Upper lobe of right lung (tissue), 1 donor: ENCODE data around the gene HLA-A. TPM values are rescaled to one million over a fixed set of nuclear protein-coding genes. Genes with fewer than 3 reads are reported as not detected.

Experiments
- ATAC-seq: fragments of 200-7000 bp; cut with Tn5 transposase; one replicate; pipeline ENCODE4 v1.9.1; 2020; ENCODE audit warnings: mild to moderate bottlenecking, moderate library complexity
- DNase-seq: peaks from one replicate; pipeline ENCODE4 v3.0.0-alpha.2; 2020
- H3K27ac ChIP-seq: fragments of 200-600 bp; one replicate; pipeline ENCODE4 v1.8.0; 2022
- H3K27me3 ChIP-seq: fragments of 200-600 bp; one replicate; pipeline ENCODE4 v1.8.0; 2022; ENCODE audit warnings: mild to moderate bottlenecking
- H3K36me3 ChIP-seq: fragments of 200-600 bp; one replicate; pipeline ENCODE4 v1.8.0; 2022
- H3K4me1 ChIP-seq: fragments of 200-600 bp; one replicate; pipeline ENCODE4 v1.8.0; 2022
- H3K4me3 ChIP-seq: fragments of 200-600 bp; one replicate; pipeline ENCODE4 v1.8.0; 2022; ENCODE audit warnings: mild to moderate bottlenecking
- H3K9me3 ChIP-seq: fragments of 200-600 bp; one replicate; pipeline ENCODE4 v1.8.0; 2022
- intact Hi-C: fragments of 100-400 bp; cut with DNase I; formaldehyde crosslinking; loops from one replicate; pipeline ENCODE4 v1.11.0; 2022
- total RNA-seq: library from RNA; stranded (reverse); fragmentation: NEBNext Ultra II Directional; extraction: Animal tissue kit (Norgen Biotek cat#: 25700); gene quantifications from one replicate; pipeline ENCODE4 v1.2.1, GENCODE V29; 2021
- TF ChIP-seq, protein P1 (sequence below): fragments of 200-600 bp; IDR thresholded peaks from one replicate; pipeline ENCODE4 v1.8.0; 2022; ENCODE audit warnings: antibody characterized with exemption
- donor health status: DM: no; HTN: yes; CAD: no; lungs with severe emphysema.

HLA-A gene
- total RNA-seq, 1 donor from 2014 or later: 1,071 TPM

DNA sequence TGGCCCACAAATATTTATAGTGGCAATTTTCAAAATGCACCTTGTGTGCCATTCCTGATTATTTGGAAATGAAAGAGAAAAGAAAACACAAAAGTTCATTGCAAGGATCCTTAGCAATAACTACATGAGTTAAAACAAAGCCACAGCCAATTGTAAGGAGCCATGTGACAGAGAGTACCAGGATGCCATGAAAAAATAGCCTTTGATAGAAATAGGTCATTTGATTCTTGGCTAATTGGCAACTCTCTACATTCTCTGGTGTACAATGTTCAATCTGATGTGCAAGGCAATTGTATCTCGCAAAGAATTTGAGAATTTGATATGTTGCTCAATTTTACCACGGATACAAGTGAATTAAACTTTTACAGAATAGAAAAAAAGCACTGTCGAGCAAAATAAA, 9.6 kb downstream of the HLA-A start:
- Histone ChIP-seq H3K27ac (no peak overlapping the region), H3K4me1 (no peaks in the 10 kb centered on the region), H3K36me3 (peaks cover 3% of the 10 kb centered on the region), H3K9me3 (no peaks in the 10 kb centered on the region), H3K4me3 (no peak overlapping the region), H3K27me3 (no peaks in the 10 kb centered on the region)
- TF ChIP-seq, protein P1, sequence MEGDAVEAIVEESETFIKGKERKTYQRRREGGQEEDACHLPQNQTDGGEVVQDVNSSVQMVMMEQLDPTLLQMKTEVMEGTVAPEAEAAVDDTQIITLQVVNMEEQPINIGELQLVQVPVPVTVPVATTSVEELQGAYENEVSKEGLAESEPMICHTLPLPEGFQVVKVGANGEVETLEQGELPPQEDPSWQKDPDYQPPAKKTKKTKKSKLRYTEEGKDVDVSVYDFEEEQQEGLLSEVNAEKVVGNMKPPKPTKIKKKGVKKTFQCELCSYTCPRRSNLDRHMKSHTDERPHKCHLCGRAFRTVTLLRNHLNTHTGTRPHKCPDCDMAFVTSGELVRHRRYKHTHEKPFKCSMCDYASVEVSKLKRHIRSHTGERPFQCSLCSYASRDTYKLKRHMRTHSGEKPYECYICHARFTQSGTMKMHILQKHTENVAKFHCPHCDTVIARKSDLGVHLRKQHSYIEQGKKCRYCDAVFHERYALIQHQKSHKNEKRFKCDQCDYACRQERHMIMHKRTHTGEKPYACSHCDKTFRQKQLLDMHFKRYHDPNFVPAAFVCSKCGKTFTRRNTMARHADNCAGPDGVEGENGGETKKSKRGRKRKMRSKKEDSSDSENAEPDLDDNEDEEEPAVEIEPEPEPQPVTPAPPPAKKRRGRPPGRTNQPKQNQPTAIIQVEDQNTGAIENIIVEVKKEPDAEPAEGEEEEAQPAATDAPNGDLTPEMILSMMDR: no peak
- intact Hi-C loops: no loop called here
- ATAC-seq: no peak
- no peak for DNase-seq

DNA sequence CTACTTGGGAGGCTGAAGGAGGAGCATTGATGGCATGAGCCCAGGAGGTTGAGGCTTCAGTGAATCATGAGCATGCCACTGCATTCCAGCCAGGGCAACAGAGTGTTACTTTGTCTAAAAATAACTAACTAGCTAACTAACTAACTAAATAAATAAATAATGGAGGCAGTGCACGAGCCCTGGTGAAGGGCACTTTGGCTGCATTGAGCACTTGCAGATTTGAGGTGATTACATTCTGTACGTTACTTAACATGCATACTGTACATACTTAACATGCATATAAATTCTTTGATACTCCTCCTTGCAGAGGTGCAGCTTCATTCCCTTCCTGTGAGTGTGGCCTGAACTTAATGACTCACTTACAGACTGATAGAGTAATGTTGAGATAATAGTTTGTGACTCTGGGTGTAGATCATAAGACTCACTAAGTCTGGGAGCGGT, 10.7 kb downstream of the HLA-A start:
- TF ChIP-seq, protein P1: no peak
- H3K4me1 ChIP-seq: no peaks in the 10 kb centered on the region
- H3K27ac ChIP-seq: no peak overlapping the region
- ATAC-seq: no peak
- no peak overlapping the region for H3K4me3 ChIP-seq
- H3K27me3 ChIP-seq: no peaks in the 10 kb centered on the region
- no peak for DNase-seq
- no peaks in the 10 kb centered on the region for H3K36me3 ChIP-seq
- intact Hi-C loops: no loop called here
- no peaks in the 10 kb centered on the region for H3K9me3 ChIP-seq

DNA sequence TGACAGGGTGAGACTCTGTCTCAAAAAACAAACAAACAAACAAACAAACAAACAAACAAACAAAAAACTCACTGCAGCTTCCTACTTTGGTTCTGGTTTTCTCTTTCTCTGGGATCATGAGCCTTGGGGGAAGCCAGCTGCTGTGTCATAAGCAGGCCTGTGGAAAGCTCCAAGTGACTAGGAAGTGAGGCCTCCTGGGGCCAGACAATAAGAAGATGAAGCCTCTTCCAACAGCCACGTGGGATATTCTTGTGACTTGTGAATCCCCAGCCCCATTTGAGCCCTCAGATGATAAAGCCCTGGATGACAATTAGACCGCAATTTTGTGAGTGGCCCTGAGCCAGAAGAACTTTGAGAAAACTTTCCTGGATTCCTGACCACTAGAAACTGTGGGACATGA, 11.4 kb downstream of the HLA-A start:
- Histone ChIP-seq H3K36me3 (no peaks in the 10 kb centered on the region), H3K27ac (no peak overlapping the region), H3K9me3 (no peaks in the 10 kb centered on the region), H3K27me3 (no peaks in the 10 kb centered on the region), H3K4me3 (no peak overlapping the region), H3K4me1 (no peaks in the 10 kb centered on the region)
- intact Hi-C loops: no loop called here
- DNase-seq: no peak
- TF ChIP-seq, protein P1: no peak
- no peak for ATAC-seq

DNA sequence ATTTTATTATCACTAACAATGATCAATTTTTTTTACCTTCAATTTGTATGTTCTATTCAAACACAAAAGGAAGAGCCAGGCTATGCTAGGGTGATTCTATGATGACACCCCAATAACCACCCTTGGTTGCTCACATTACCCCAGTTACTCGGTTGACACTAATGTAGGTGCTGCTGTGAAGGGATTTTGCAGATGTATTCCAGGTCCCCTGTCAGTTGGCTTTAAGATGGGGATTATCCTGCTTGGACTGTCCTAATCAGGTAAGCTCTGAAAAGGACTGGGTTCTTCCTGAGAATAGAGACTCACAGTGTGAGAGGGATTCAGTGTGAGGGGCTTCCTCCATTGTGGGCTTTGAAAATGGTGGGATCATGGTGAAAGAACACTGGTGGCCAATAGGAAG, 11.9 kb downstream of the HLA-A start:
- TF ChIP-seq, protein P1: no peak

DNA sequence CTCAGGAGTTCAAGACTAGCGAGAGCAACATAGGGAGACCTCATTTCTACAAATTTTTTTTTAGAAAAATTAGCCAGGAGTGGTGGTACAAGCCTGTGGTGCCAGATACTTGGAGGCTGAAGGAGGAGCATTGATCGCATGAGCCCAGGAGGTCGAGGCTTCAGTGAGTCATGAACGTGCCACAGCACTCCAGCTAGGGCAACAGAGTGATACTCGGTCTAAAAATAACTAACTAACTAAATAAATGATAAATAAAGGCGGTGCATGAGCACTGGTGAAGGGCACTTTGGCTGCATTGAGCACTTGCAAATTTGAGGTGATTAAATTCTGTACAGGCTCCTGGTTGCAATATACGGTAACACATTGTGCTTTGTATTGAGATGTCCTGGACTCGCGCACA, 13.5 kb downstream of the HLA-A start:
- intact Hi-C loops: no loop called here
- DNase-seq: no peak
- H3K4me1 ChIP-seq: peaks cover 10% of the 10 kb centered on the region
- H3K36me3 ChIP-seq: no peaks in the 10 kb centered on the region
- no peaks in the 10 kb centered on the region for H3K27me3 ChIP-seq
- H3K4me3 ChIP-seq: no peak overlapping the region
- H3K9me3 ChIP-seq: no peaks in the 10 kb centered on the region
- TF ChIP-seq, protein P1: no peak
- no peak for ATAC-seq
- H3K27ac ChIP-seq: no peak overlapping the region

More for the DNA sequence above, 11.9 kb downstream of the HLA-A start:
- no peak for DNase-seq
- Histone ChIP-seq H3K36me3 (no peaks in the 10 kb centered on the region), H3K4me3 (no peak overlapping the region), H3K9me3 (no peaks in the 10 kb centered on the region), H3K27ac (no peak overlapping the region), H3K27me3 (no peaks in the 10 kb centered on the region), H3K4me1 (peaks cover 6% of the 10 kb centered on the region)
- intact Hi-C loops: no loop called here
- ATAC-seq: no peak

DNA sequence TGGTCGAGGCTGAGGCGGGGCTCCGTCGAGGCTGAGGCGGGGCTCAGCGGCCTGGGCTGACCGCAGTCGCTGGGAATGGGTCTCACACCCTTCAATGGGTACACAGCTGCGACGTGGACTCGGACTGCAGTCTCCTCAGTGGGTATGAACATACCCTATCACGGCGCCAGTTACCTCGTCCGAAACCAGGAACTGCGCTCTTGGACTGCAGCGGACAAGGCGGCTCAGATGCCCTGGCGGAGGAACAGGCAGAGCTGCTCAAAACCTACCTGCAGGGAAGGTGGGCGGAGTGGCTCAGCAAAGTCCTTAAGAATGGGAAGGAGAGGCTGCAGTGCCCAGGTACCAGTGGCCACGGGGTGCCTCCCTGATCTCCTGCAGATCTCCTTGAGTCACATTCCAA, 14.2 kb downstream of the HLA-A start:
- Histone ChIP-seq H3K4me1 (peaks cover 10% of the 10 kb centered on the region), H3K27ac (no peak overlapping the region), H3K4me3 (no peak overlapping the region), H3K27me3 (no peaks in the 10 kb centered on the region), H3K9me3 (no peaks in the 10 kb centered on the region), H3K36me3 (no peaks in the 10 kb centered on the region)
- intact Hi-C loops: no loop called here
- ATAC-seq (no peak), DNase-seq (no peak)
- TF ChIP-seq, protein P1: no peak
